HepG2 (cell line): Measurements from ENCODE around the gene OR7G1. TPM values are rescaled to one million over a fixed set of nuclear protein-coding genes. Genes with fewer than 3 reads are reported as not detected.

Source experiments
- EED ChIP-seq: sonication (generic); formaldehyde crosslinking; IDR thresholded peaks from 2 replicates; pipeline ENCODE4 v1.5.0; 2020; ENCODE audit warnings: mild to moderate bottlenecking, missing genetic modification reagents
- FOSL1 ChIP-seq: sonication (generic); formaldehyde crosslinking; IDR thresholded peaks from 2 replicates; pipeline ENCODE4 v1.9.0; 2021; ENCODE audit warnings: missing genetic modification reagents, borderline replicate concordance
- FOXC1 ChIP-seq: sonication (generic); formaldehyde crosslinking; IDR thresholded peaks from 2 replicates; pipeline ENCODE4 v1.8.0; 2022; ENCODE audit warnings: mild to moderate bottlenecking, missing genetic modification reagents, borderline replicate concordance
- FOXM1 ChIP-seq: sonication (generic); formaldehyde crosslinking; IDR thresholded peaks from 2 replicates; pipeline ENCODE4 v1.5.0; 2020; ENCODE audit warnings: missing genetic modification reagents
- HCFC1 ChIP-seq: fragments of 150-350 bp; IDR thresholded peaks from 2 replicates; pipeline ENCODE4 v1.6.1; 2014; ENCODE audit warnings: low read depth, low read length
- HOXA3 ChIP-seq: sonication (generic); formaldehyde crosslinking; IDR thresholded peaks from 2 replicates; pipeline ENCODE4 v1.5.0; 2020; ENCODE audit warnings: missing genetic modification reagents
- NFE2L1 ChIP-seq: sonication (generic); formaldehyde crosslinking; IDR thresholded peaks from 2 replicates; pipeline ENCODE4 v1.4.0; 2020; ENCODE audit warnings: missing genetic modification reagents, mild to moderate bottlenecking, borderline replicate concordance
- NFE2L2 ChIP-seq: fragments of 150-350 bp; IDR thresholded peaks from 2 replicates; pipeline ENCODE4 v1.6.1; 2014; ENCODE audit warnings: low read length
- PCBP1 ChIP-seq: fragments of 200-400 bp; formaldehyde crosslinking; IDR thresholded peaks from 2 replicates; pipeline ENCODE4 v1.6.1; 2017; ENCODE audit warnings: mild to moderate bottlenecking, low read depth, low read length, borderline replicate concordance
- RELA ChIP-seq: sonication (generic); formaldehyde crosslinking; IDR thresholded peaks from 2 replicates; pipeline ENCODE4 v1.4.0; 2020; ENCODE audit warnings: missing genetic modification reagents
- RFX1 ChIP-seq: fragments of 450-650 bp; IDR thresholded peaks from 2 replicates; pipeline ENCODE4 v1.6.1; 2017
- SATB2 ChIP-seq: sonication (generic); formaldehyde crosslinking; IDR thresholded peaks from 2 replicates; pipeline ENCODE4 v1.5.0; 2020; ENCODE audit warnings: missing genetic modification reagents
- SMARCC2 ChIP-seq: fragments of 450-650 bp; IDR thresholded peaks from 2 replicates; pipeline ENCODE4 v1.6.1; 2017; ENCODE audit warnings: antibody characterized with exemption, mild to moderate bottlenecking
- TGIF2 ChIP-seq: IDR thresholded peaks from 2 replicates; pipeline ENCODE4 v1.6.1; 2016; ENCODE audit warnings: control low read depth, missing compliant biosample characterization
- ZBTB3 ChIP-seq: sonication (generic); formaldehyde crosslinking; IDR thresholded peaks from 2 replicates; pipeline ENCODE4 v1.4.0; 2020; ENCODE audit warnings: low read depth, mild to moderate bottlenecking, moderate library complexity, missing genetic modification reagents, borderline replicate concordance
- ZBTB7B ChIP-seq: sonication (generic); formaldehyde crosslinking; IDR thresholded peaks from 2 replicates; pipeline ENCODE4 v1.4.0; 2020; ENCODE audit warnings: missing genetic modification reagents
- ZMYM2 ChIP-seq: sonication (generic); formaldehyde crosslinking; IDR thresholded peaks from 2 replicates; pipeline ENCODE4 v1.8.0; 2022; ENCODE audit warnings: mild to moderate bottlenecking, missing genetic modification reagents
- ZNF367 ChIP-seq: sonication (generic); formaldehyde crosslinking; IDR thresholded peaks from 2 replicates; pipeline ENCODE4 v1.4.0; 2020; ENCODE audit warnings: missing genetic modification reagents, borderline replicate concordance
- ZNF549 ChIP-seq: sonication (generic); formaldehyde crosslinking; IDR thresholded peaks from 2 replicates; pipeline ENCODE4 v1.5.0; 2020; ENCODE audit warnings: missing genetic modification reagents
- ZNF557 ChIP-seq: sonication (generic); formaldehyde crosslinking; IDR thresholded peaks from 2 replicates; pipeline ENCODE4 v1.4.0; 2020; ENCODE audit warnings: missing genetic modification reagents
- ZNF563 ChIP-seq: sonication (generic); formaldehyde crosslinking; IDR thresholded peaks from 2 replicates; pipeline ENCODE4 v1.8.0; 2022; ENCODE audit warnings: mild to moderate bottlenecking, moderate library complexity, missing genetic modification reagents
- ZNF567 ChIP-seq: sonication (generic); formaldehyde crosslinking; IDR thresholded peaks from 2 replicates; pipeline ENCODE4 v1.8.1; 2023; ENCODE audit warnings: mild to moderate bottlenecking, missing genetic modification reagents, borderline replicate concordance
- ZNF652 ChIP-seq: IDR thresholded peaks from 2 replicates; pipeline ENCODE4 v1.6.1; 2016; ENCODE audit warnings: low read depth, borderline replicate concordance
- ZNF788 ChIP-seq: sonication (generic); formaldehyde crosslinking; IDR thresholded peaks from 2 replicates; pipeline ENCODE4 v1.5.0; 2020; ENCODE audit warnings: mild to moderate bottlenecking, missing genetic modification reagents, borderline replicate concordance
- polyA plus RNA-seq, 8 experiments: library from polyadenylated mRNA; depleted of rRNA in 3 of 8; stranded (reverse) in 7 of 8; unstranded in 1 of 8; fragments of >200 nt; fragmentation: Illumina TruSeq in 4 of 8; extraction: Trizol in 4 of 8; gene quantifications; 2 replicates each; pipeline versions ENCODE4 v1.2.1 to v1.2.3, GENCODE V29; 2011 to 2016; ENCODE audit warnings: low read depth in 4 of 8, missing spikeins in 1 of 8, mixed read lengths in 1 of 8; ENCODE audit not compliant: insufficient read depth in 1 of 8
- total RNA-seq, 5 experiments: library from RNA; depleted of rRNA; stranded (reverse); fragments of >200 nt; fragmentation: Illumina TruSeq; extraction: Trizol; gene quantifications; 2 replicates each; pipeline ENCODE4 v1.2.3, GENCODE V29; 2016; ENCODE audit warnings: low read depth in 1 of 5
- TF ChIP-seq, protein P1 (sequence below): sonication (generic); formaldehyde crosslinking; conservative IDR thresholded peaks from 2 replicates; pipeline ENCODE4 v1.4.0; 2020; ENCODE audit warnings: missing genetic modification reagents
- TF ChIP-seq, protein P2 (sequence below): sonication (generic); formaldehyde crosslinking; IDR thresholded peaks from 2 replicates; pipeline ENCODE4 v1.4.0; 2020; ENCODE audit warnings: mild to moderate bottlenecking, low read depth, missing genetic modification reagents
- TF ChIP-seq, protein P3 (sequence below): sonication (generic); formaldehyde crosslinking; IDR thresholded peaks from 2 replicates; pipeline ENCODE4 v1.5.1; 2020; ENCODE audit warnings: mild to moderate bottlenecking, missing genetic modification reagents, moderate library complexity
- TF ChIP-seq, protein P4 (sequence below): sonication (generic); formaldehyde crosslinking; IDR thresholded peaks from 2 replicates; pipeline ENCODE4 v1.5.0; 2020; ENCODE audit warnings: missing genetic modification reagents

Gene OR7G1
- total and polyA plus RNA-seq, 2 of the 13 experiments (the other 11 are each of a cell fraction or from before 2014, with no cell fraction given) = not detected

DNA sequence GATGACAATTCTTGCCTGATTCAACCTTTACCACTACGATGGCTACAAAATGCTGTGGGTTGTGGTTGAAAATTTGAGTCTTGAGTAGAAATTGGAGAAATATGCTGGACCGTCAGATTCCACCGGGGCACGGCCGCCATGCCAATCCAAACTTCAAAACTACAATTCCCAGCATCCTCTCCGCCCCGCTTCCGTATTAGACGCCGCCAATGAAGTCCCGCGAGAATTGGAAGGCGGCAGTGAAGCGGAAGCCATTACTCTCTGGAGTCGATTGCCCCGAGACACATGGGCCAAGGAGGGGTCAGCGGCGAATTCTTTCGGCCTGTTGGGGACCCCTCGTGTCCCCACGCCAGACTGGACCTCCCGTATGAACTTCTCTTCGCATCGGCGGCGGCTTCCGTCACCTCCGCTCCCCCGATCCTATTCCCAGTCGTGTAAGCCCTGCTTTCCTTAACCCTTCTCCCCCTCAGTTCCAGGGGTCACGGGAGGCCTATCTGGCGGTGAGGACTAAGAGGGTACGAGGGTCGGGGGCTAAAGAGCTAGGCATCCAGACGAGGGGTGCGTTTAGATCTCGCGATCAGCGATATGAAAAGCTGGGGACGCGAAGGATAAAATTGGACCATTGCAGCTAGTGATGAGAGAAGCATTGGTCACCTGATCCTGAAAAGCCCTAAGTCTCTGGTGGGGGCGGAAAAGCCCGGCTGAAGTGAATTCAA, 24.8 kb upstream of the OR7G1 start, which contains the start of gene ZNF317 (continued):
- TF ChIP-seq FOXC1 (CRISPR knock-in tag) = no peak
- TF ChIP-seq ZNF567 (CRISPR knock-in tag) = no peak; the same call in 1 of the 2 replicates
- TF ChIP-seq ZNF652 (CRISPR knock-in tag) = peak; percentile 70
- peak; percentile 93 for TF ChIP-seq HCFC1
- no peak; the same call in 1 of the 2 replicates for TF ChIP-seq PCBP1
- no peak for TF ChIP-seq ZMYM2 (CRISPR knock-in tag)
- no peak for TF ChIP-seq ZNF367
- no peak for TF ChIP-seq ZNF557 (CRISPR knock-in tag)
- no peak for TF ChIP-seq RELA (CRISPR knock-in tag)
- TF ChIP-seq SATB2 = peak; percentile 73; the same call in 1 of the 2 replicates
- no peak; the same call in 1 of the 2 replicates for TF ChIP-seq ZBTB3 (CRISPR knock-in tag)
- TF ChIP-seq ZNF563 = no peak; the same call in 1 of the 2 replicates
- no peak for TF ChIP-seq SMARCC2
- TF ChIP-seq FOXM1 (CRISPR knock-in tag) = no peak
- no peak for TF ChIP-seq RFX1
- no peak for TF ChIP-seq FOSL1 (CRISPR knock-in tag)
- TF ChIP-seq NFE2L1 = no peak
- peak; percentile 54; the same call in 1 of the 2 replicates for TF ChIP-seq ZNF788
- TF ChIP-seq, protein P1, sequence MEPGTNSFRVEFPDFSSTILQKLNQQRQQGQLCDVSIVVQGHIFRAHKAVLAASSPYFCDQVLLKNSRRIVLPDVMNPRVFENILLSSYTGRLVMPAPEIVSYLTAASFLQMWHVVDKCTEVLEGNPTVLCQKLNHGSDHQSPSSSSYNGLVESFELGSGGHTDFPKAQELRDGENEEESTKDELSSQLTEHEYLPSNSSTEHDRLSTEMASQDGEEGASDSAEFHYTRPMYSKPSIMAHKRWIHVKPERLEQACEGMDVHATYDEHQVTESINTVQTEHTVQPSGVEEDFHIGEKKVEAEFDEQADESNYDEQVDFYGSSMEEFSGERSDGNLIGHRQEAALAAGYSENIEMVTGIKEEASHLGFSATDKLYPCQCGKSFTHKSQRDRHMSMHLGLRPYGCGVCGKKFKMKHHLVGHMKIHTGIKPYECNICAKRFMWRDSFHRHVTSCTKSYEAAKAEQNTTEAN = no peak
- TF ChIP-seq EED = peak; percentile 1; the same call in 1 of the 2 replicates
- no peak for TF ChIP-seq ZNF549
- TF ChIP-seq NFE2L2 = no peak
- TF ChIP-seq, protein P2, sequence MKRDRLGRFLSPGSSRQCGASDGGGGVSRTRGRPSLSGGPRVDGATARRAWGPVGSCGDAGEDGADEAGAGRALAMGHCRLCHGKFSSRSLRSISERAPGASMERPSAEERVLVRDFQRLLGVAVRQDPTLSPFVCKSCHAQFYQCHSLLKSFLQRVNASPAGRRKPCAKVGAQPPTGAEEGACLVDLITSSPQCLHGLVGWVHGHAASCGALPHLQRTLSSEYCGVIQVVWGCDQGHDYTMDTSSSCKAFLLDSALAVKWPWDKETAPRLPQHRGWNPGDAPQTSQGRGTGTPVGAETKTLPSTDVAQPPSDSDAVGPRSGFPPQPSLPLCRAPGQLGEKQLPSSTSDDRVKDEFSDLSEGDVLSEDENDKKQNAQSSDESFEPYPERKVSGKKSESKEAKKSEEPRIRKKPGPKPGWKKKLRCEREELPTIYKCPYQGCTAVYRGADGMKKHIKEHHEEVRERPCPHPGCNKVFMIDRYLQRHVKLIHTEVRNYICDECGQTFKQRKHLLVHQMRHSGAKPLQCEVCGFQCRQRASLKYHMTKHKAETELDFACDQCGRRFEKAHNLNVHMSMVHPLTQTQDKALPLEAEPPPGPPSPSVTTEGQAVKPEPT (CRISPR knock-in tag) = 0 out of 2 replicates have a peak, but pooled peaks have one; percentile 47
- no peak for TF ChIP-seq TGIF2
- TF ChIP-seq ZBTB7B (CRISPR knock-in tag) = peak; percentile 45; the same call in 1 of the 2 replicates
- TF ChIP-seq, protein P3, sequence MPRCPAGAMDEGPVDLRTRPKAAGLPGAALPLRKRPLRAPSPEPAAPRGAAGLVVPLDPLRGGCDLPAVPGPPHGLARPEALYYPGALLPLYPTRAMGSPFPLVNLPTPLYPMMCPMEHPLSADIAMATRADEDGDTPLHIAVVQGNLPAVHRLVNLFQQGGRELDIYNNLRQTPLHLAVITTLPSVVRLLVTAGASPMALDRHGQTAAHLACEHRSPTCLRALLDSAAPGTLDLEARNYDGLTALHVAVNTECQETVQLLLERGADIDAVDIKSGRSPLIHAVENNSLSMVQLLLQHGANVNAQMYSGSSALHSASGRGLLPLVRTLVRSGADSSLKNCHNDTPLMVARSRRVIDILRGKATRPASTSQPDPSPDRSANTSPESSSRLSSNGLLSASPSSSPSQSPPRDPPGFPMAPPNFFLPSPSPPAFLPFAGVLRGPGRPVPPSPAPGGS = peak; percentile 55; the same call in 1 of the 2 replicates
- TF ChIP-seq, protein P4, sequence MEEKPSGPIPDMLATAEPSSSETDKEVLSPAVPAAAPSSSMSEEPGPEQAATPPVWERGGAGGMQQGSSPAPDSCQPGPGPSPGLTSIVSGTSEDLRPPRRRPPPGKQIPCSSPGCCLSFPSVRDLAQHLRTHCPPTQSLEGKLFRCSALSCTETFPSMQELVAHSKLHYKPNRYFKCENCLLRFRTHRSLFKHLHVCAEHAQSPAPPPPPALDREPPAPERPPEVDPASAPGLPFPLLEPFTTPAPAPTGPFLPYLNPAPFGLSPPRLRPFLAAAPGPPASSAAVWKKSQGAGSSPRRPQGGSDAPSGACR (CRISPR knock-in tag) = no peak
- TF ChIP-seq HOXA3 (CRISPR knock-in tag) = peak; percentile 90
